Measurements from ENCODE around the gene SLA2. TPM values are rescaled to one million over a fixed set of nuclear protein-coding genes. Genes with fewer than 3 reads are reported as not detected.
"Not testable (repeated sequence)": the region's sequence is repeated elsewhere in the genome, so short reads cannot be mapped to it uniquely, and the experiment has no call there.

SLA2 gene
- total RNA-seq, 1 donor: 19.4 TPM

GRCh38 chr20:36613974-36614373 is 32.0 kb downstream of the SLA2 start:
- no peak for DNase-seq (ENCODE audit: low read depth in 2 of 3, low spot score in 2 of 3)

GRCh38 chr20:36611625-36612024 is 34.4 kb downstream of the SLA2 start:
- DNase-seq (ENCODE audit: low read depth in 2 of 3, low spot score in 2 of 3): no peak

- DNase-seq (ENCODE audit: low read depth in 2 of 3, low spot score in 2 of 3): not testable (repeated sequence)
These were observed 37.6 kb downstream of the SLA2 start for GRCh38 chr20:36608388-36608728.

GRCh38 chr20:36607586-36608387 is 38.2 kb downstream of the SLA2 start:
- DNase-seq (ENCODE audit: low read depth in 2 of 3, low spot score in 2 of 3): no peak

GRCh38 chr20:36606158-36607066 is 39.6 kb downstream of the SLA2 start:
- DNase-seq (ENCODE audit: low read depth in 2 of 3, low spot score in 2 of 3): peak in 1 of 3 donors; percentile 34

- peak; percentile 98 to 100 (median 99) for DNase-seq (ENCODE audit: low read depth in 2 of 3, low spot score in 2 of 3)
These were observed 40.4 kb downstream of the SLA2 start, which contains the start of gene RAB5IF for GRCh38 chr20:36605399-36606157. Gene RAB5IF, plus strand, starts transcription at chr20:36605779. Its CDS starts 173 bp downstream, at chr20:36605952.

GRCh38 chr20:36604952-36605398 is 41.0 kb downstream of the SLA2 start:
- DNase-seq (ENCODE audit: low read depth in 2 of 3, low spot score in 2 of 3): peak in 1 of 3 donors; percentile 76

GRCh38 chr20:36601540-36601939 is 44.5 kb downstream of the SLA2 start:
- no peak for DNase-seq (ENCODE audit: low read depth in 2 of 3, low spot score in 2 of 3)

- peak in 2 of 3 donors; percentile 35 to 59 for DNase-seq (ENCODE audit: low read depth in 2 of 3, low spot score in 2 of 3)
These were observed 46.1 kb downstream of the SLA2 start for GRCh38 chr20:36599912-36600345.

- DNase-seq (ENCODE audit: low read depth in 2 of 3, low spot score in 2 of 3): no peak
These were observed 52.6 kb downstream of the SLA2 start for GRCh38 chr20:36593347-36593929.

- no peak for DNase-seq (ENCODE audit: low read depth in 2 of 3, low spot score in 2 of 3)
These were observed 53.9 kb downstream of the SLA2 start for GRCh38 chr20:36591854-36592641.

- no peak for DNase-seq (ENCODE audit: low read depth in 2 of 3, low spot score in 2 of 3)
These were observed 54.7 kb downstream of the SLA2 start for GRCh38 chr20:36591281-36591680.

- DNase-seq (ENCODE audit: low read depth in 2 of 3, low spot score in 2 of 3): no peak
These were observed 58.5 kb downstream of the SLA2 start for GRCh38 chr20:36587388-36588070.

GRCh38 chr20:36585410-36586125 is 60.4 kb downstream of the SLA2 start:
- DNase-seq (ENCODE audit: low read depth in 2 of 3, low spot score in 2 of 3): no peak

- no peak for DNase-seq (ENCODE audit: low read depth in 2 of 3, low spot score in 2 of 3)
These were observed 61.9 kb downstream of the SLA2 start for GRCh38 chr20:36584018-36584481.

GRCh38 chr20:36582821-36583220 is 63.2 kb downstream of the SLA2 start:
- DNase-seq (ENCODE audit: low read depth in 2 of 3, low spot score in 2 of 3): no peak

GRCh38 chr20:36582322-36582721 is 63.7 kb downstream of the SLA2 start:
- no peak for DNase-seq (ENCODE audit: low read depth in 2 of 3, low spot score in 2 of 3)

- DNase-seq (ENCODE audit: low read depth in 2 of 3, low spot score in 2 of 3): no peak
These were observed 65.9 kb downstream of the SLA2 start for GRCh38 chr20:36579996-36580545.

Measured in hematopoietic multipotent progenitor cell (in vitro differentiated cells).